ENCODE data around the gene HMGCLL1.

Gene HMGCLL1

DNA sequence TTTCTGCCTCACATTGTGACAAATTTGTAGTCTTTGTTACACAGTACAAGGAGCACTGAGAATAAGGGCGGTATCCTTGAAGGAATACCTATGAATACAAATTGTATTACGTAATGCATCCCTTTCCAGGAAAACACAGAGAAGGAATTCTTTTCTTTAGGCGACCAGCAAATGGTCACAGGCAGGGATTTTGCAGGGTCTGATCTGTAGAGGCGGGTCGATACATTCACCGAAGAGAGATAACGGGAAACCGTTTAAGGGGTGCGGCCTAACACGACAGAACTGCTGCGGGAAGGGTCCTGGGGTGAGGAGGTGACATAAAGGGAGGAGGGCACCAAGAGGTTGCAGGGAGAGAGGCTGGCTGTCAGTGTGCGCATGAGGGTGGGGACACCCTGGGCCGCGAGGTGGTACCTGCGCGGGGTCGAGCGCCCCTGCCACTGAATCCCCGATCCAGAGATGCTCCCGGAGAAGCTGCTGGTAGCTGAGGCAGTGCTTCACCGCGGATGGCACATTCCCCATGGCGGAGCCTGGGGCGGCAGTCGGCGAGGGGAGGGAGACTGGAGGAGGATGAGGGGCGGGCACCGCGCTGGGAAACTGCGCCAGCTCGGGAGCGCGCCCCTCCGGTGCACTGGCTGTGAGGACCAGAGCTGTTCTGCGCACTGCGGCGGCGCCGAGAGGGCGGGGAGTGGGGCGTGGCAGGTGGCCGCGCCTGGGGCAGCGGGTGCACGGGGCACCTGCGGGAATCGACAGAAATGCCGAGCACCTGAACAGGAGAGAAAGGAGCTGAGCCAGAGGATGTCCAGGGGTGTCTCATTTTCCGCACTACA lies at the start of gene HMGCLL1:
Gene HMGCLL1, minus strand, starts transcription at position 656 of the 827 bp plus-strand sequence. Its CDS starts 137 bp downstream, at position 519.
- DNase-seq, result no peak

DNA sequence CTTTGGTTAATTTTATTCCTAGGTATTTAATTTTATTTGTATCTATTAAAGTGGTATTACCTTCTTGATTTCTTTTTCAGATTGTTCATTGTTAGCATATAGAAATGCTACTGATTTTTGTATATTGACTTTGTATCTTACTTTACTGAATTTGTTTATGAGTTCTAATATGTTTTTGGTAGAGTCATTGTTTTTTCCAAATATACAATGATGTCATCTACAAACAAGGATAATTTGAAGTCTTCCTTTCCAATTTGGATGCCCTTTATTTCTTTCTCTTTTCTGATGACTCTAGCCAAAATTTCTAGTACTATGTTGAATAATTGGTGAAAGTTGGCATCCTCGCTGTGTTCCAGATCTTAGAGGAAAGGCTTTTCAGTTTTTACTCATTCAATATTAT lies 43.0 kb upstream of the HMGCLL1 start:
- no peak for DNase-seq

DNA sequence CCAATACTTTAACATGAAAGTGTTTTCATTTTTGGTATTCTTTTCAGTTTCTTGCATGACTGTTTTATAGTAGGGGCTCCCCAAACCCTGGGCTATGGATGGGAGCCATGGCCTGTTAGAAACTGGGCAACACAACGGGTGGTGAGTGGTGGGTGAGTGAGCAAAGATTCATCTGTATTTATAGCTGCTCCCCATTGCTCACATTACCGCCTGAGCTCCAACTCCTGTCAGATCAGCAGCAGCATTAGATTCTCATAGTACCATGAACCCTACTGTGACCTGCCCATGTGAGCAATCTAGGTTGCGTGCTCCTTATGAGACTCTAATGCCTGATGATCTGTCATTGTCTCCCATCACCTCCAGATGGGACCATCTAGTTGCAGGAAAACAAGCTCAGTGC lies 42.3 kb upstream of the HMGCLL1 start:
- DNase-seq, result no peak

DNA sequence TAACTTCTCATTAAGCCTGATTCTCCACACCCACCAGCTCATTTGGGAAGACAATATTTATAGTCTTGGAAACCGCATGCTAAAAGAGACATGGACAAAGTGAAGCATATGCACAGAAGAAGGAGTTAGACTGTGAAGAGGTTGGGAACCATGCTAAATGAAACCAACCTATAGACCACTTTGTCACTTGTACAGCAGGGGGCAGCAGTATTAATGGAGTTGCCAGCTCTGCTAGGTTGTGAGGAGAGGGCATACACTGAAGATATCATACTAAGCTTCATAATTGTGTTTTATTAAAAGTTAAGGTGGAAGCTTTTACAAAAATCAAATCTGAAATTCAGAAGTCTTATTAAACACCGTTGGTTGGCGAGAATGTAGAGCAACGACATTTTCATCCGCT lies 38.3 kb upstream of the HMGCLL1 start:
- no peak for DNase-seq

DNA sequence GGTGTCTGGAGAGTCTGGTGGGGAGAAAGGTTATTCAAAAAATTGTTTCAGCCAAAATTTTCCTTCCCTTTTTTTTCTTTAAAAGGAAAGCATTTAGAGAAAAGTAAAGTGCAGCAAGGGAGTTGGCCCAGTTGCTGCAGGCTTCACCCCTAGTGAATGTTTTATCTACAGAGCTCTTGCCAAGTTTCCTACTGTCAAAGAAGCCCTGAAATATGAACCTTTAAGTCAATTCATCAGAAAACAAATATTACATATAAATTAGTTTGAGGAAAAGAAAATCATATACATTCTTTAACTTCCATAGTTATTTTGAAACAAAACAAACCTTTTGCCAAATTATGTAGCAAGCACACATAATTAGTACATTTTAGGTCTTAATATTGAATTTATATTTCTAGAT lies 25.0 kb upstream of the HMGCLL1 start:
- no peak for DNase-seq

DNA sequence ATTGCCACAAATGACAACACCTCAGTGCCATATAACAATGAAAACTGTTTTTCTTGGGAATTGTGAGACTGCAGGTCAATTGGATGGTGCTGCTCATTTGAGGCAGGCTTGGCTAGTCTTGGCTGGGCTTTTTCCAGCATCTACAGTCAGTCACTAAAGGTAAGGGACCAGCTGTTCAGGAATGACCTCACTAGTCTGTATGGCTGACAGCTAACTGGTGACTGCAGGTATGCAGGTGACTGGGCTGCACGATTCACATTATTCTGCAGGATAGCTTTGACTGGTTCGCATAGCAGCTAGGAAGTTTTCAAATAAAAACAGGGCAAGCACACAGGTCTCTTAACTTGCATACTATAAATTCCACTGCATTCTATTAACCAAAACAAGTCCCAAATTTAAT lies 22.1 kb upstream of the HMGCLL1 start:
- no peak for DNase-seq

DNA sequence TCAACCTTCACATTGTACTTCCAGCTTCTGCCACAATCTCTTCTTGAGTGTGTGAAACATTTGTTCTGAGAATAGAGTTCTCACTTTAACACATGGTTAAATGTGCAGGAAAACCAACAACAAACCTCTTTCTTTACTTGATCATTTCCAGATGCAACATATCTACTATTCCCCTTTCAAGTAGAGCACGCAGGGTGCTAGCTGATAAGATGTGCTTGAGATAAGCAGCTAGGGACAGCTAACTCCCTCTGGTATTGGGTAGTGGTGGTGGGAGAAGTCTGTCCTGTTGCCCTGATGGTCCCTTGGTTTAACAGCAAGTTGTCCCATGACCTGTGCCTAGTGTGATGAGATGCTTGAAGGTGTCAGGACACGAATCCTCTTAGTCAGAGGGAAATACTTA lies 15.4 kb upstream of the HMGCLL1 start:
- DNase-seq, result no peak

DNA sequence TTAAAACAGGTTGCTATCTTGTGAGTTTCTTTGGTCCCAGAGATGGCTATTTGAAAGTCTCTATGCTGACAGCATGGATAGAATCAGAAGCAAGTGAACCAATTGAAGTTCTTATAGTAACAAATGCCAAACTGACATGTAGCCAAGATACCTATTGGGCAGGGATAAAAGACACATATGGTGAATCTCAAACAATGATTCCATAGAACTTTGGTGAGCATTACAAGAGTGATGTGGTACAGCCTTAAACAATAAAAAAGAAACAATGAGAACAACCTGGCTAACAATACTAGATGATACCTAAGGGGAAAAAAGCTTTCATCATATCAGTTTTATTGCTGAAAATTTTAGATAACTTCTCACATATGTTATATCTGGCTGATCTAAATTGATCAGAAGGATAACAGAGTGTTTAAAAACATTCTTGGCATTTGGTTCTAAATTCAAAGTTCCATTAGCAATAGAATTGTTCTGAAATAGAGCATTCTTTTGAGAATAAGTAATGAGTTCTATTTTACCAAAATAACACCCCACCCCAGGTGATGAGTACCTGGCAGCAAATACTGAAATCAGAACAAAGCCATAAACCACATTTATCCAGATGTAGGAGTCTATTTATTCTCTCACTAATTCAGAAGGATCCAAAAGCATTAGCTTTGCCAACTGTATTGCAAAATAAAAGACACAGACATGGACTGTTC lies 5.8 kb upstream of the HMGCLL1 start:
- DNase-seq, result no peak

DNA sequence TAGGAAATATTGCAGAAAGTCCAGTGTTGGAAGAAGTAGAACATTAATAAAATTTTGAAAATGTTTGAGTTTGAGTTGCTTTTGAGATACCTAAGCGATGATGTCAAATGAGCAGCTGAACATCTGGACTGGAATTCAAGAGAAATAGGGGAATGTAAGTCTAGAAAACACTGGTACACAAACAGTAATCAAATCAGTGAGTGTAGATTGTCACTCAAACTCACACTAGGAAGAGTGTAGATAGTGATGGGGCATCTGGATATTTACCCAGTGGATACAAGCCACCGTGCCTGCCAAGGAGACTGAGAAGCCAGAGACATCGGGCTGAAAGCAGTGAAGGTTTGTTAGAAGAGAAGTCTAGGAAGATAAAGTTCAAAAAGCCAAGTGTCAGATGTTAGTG lies 2.2 kb downstream of the HMGCLL1 start:
- DNase-seq, result no peak

DNA sequence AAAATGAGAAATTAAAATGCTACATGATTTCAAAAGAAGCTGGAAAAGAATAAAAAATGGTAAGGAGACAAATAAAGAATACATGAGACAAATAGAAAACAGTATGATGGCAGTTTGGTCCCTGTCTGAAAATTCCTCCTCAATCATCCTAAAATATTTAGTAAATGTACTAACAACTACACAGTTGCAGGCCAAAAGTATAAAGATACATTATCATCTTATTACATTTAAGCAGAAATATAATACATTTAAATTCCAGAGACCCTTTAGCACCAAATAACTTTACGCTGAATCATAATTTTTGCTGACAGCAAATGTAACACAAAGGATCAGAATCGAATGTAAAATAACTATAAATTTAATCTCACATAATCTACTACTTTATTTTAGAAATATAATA lies 4.4 kb downstream of the HMGCLL1 start:
- DNase-seq, result no peak

DNA sequence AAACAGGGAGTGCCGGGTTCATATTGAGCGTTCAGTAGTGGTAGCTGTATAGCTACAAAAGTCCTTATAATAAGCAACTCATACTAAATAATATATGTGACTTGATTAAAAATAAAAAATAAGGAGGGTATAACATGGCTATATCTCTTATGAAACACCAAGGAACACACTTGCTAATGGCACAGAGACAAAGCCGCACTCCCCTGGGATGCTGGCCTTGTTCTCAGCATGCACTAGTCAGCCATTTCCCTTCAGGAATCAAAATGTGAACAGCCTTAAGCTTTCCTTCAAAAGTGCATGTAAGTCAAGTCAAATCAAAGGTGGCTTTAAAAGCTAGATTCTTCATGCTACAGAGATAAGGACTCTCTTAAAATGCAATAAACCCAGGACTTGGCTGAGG lies 9.4 kb downstream of the HMGCLL1 start:
- DNase-seq, result no peak

DNA sequence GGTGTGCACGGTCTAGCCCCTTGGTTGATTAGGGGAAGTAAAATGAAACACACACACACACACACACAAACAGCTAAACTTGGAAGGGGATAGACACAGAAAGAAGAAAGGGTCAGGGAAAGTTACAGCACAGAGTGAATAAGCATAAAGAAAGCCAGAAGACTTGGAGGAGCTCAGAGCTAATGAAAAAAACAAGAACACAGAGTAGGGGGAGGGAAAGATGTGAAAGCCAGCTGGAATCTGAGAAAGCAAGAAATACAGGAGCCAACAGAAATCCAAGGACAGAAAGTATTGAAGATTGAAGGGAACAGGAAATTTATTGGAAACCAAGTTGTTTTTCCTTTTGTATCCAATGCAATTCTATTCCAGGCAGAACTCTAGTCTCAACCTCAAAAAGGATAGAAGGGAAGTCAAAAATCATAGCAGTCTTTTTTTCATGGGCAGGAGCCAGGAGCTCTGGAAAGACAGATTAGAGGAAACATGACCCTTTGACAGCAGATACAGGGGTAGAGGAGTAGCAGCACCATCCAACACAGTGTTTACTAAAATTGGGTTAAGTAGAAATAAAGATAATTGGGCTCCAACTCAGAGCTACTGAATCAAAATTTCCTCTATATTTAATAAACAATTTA lies 10.1 kb downstream of the HMGCLL1 start:
- no peak for DNase-seq

DNA sequence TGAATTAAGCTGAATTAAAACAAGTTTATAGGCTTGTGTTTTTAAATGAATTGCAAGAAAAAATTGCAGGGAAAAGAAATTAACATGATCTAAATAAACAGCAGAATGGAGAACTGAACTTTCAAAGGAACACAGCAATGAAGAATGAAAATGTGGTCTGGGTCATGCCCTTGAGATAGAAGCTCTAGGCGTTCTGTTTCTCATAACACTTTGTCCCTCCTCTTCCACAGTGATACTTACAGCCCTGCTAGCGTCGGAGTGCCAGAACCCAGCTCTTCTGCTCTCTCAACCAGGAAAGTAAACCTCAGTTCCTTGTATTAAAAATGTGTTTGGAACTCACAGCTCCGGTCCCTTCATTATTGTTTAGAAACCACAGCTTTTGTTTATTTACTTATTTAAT lies 11.4 kb downstream of the HMGCLL1 start:
- DNase-seq, result no peak

DNA sequence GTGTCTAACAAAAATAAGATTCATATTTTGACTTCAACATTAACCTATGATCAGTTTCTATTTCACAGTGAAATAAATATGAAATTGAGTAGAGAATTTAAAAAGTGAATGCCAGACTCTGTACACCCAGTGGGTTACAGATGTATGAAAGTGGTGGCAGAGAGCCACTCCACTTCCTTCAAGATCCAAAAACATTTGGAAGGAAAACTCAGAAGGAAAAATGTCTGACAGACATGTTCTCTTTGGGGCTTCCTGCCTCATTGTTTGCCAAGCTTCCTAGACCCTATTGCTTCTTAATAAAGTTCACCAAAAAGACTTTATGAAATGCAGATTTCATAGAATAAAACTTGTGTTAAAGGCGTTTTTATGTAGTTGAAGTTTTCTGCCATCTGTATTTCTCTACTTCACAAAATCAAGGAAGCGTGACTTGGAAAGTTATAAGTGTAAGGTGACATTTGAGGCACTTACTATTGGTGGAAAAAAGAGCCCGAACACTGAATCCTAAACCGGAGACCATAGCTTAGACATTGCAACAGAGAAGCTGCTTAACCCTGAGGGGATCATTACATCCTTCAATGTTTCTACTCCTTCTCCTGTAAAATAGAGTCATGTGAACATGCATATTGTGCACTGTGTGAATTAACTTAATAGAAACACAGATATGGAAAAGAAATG lies 12.8 kb downstream of the HMGCLL1 start:
- DNase-seq, result no peak

DNA sequence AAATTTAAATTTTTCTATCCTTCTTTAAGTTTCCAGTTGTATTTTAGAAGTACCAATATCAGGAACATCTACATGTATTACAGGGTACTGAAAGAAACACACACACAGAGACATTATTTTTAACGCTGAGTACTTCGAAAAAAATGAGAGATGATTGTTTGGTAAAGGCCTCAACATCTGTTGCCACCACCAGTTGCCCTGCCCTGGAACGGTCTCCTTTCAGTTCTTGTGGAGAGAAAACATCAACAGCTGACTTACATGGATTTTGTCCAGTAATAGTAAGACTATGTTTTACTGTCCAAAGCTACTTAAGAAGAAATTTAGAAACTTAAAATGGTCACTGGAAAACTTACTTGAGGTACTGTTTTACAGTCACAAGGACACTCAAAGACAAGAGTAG lies 16.7 kb downstream of the HMGCLL1 start:
- no peak for DNase-seq

DNA sequence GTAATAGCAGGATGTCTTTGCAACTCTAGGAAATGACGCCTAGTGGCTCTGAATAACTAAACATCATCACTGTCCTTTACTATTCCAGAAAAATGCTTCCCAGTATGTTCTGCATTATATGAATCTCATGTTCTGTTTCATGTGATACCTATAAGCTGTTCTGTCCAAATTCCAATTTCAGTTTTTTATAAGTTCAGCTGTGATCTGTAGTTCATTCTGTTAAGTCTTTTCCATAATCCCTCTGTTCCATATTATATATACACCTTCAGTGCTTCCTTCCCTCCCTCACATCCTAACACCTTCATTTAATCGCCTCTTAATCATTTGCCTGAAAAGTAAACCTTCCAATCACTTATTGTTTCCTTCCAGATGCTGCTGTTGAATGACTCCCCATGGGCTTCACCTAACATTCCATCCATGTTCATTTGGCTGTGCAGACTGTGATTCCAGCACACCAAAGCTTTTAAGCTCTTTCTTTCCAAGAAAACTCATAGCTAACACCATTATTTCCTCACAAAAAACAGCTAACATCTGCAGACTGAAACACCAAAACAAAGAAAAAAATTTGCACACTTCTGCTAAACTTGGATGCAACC lies 18.6 kb downstream of the HMGCLL1 start:
- DNase-seq, result no peak

DNA sequence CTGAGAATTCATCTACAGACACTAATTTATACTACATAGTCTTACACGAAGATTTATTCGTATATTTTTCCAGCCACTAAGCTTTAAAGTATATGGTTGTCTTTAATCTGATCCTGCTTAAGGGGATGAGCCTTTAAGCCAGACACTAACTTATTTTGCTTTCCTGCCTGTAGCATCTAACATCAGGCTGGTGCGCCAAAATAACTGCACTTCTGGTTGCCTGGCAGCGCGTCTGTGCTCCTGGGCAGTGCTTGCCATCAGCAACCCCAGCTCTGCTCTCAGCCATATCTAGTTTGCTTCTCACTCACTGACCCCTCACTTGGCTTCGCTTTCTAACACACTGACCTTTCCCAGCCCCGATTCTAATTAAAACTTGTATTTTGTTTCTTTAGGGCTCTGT lies 21.8 kb downstream of the HMGCLL1 start:
- DNase-seq, result no peak

DNA sequence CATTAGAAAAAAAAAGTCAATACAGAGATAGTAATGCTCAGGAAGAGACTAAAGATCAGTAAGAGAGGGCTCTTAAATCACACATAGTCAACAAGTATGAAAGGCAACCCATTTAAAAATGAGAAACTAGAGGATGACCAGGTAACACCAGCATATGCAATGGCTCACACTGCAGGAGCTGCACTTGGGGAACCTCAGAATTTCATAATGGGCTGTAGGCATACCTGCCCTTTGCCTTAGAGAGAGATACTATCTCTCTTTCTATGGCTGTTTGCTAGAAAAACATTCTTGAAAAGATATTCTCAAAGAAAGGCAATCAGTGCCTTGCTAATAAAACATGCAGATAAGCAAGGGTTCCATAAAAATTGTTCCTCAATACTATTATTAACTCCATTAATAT lies 33.2 kb downstream of the HMGCLL1 start:
- no peak for DNase-seq

DNA sequence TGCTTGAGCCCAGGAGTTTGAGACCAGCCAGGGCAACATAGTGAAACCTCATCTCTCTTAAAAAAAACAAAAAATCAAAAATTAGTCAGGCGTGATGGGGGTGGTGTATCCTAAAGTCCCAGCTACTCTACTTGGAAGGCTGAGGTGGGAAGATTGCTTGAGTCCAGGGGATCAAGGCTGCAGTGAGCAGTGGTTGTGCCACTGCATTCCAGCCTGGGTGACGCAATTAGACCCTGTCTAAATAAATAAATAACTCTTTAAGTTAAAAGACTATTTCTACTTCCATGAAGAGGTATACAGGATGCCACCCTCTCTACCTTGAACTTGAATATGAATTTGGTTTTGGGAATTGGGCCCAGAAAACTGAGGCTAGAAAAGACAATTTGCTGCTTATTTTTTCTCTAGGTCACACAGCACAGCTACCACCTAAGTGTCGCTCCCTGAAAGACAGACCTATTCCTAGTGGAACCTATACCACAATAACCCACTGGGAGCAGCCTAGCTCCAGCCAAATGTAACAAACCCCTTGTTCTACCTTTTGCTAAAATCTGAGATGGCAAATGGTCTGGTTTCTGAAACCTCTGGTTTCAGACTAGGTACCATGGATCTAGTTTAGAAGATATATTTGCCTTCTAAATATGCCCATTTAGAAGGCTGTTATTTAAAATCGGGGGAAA lies 35.2 kb downstream of the HMGCLL1 start:
- DNase-seq, result no peak

DNA sequence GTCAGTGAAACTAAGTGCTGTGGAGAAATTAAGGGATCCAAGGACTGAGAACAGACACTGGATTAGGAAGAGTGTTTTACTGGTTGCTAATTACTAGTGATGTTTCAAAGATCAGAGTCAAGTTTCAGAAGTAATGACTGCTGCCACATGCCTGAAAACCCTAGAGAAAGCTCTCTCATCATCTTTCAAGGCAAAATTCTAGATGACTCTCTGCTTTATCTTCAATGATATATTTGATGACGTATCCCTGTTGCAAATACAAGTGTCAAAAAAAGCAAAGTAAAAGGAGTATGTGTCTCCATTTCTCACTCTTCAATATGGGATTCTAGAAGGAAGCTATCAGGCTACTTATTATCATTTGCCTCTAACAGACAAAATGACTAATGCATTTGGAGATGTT lies 38.0 kb downstream of the HMGCLL1 start:
- no peak for DNase-seq

DNA sequence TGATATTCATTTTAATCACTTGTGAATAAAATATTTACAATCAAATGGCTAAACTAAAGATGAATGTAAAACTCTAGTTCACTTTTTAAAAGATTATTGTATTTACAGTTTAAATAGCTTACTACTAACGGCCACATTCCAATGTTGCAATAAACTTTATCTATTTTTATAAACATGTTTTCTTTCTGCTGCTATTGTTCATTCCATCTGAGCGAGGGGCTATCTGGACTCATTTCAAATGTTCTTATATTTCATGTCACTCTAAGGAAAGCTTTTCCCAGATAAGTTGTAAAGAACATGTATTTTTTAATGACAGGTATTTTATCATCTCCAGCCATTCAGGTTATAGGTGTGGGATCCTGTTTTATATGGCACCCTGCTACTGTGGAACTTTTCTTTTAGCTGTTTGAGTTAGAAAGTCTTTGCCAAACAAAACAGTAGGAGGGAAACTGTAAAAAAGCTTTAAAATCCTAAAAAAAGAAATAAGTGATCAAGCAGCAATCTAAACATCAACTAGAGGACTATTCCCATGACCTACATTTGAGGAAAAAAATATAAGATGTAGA lies 42.5 kb downstream of the HMGCLL1 start:
- no peak for DNase-seq

DNA sequence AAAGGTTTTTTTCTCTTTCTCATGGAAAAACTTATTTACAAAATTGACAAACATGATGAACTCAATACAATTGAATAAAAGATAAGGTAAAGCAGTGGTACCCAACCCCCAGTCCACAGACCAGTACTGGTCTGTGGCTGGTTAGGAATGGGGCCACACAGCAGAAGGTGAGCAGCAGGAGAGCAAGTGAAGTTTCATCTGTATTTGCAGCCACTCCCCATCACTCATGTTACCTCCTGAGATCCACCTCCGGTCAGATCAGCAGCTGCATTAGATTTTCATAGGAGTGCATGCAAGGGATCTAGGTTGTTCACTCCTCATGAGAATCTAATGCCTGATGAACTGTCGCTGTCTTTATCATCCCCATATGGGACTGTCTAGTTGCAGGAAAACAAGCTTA lies 47.5 kb downstream of the HMGCLL1 start:
- DNase-seq, result no peak
